T-cell (primary cell): ENCODE data around the gene RAB6B. TPM values are rescaled to one million over a fixed set of nuclear protein-coding genes. Genes with fewer than 3 reads are reported as not detected.

Experiments used
- ATAC-seq, 4 experiments: fragments of 200-7000 bp in 3 of 4; fragments of 150-1000 bp in 1 of 4; cut with Tn5 transposase; replicated peaks in 1 of 4; 1 replicate in 3 of 4; 2 replicates in 1 of 4; pipeline ENCODE4 v1.10.0; 2021; ENCODE audit warnings: moderate library complexity in 3 of 4, mild to moderate bottlenecking in 2 of 4, moderate number of reproducible peaks in 1 of 4
- CTCF ChIA-PET, 2 donors: fragments of 300-600 bp; sonication (Branson Sonifier 250); formaldehyde crosslinking; loops; one replicate each; lab custom pipeline; 2022; ENCODE audit warnings: antibody characterized with exemption in 2 of 2; lab: Charles Lee
- POLR2A ChIA-PET, 2 donors: fragments of 300-600 bp; sonication (Branson Sonifier 250); formaldehyde crosslinking; loops; one replicate each; lab custom pipeline; 2022; ENCODE audit warnings: antibody characterized with exemption in 2 of 2; lab: Charles Lee
- DNase-seq, 35 experiments: peaks; one replicate each; pipeline versions ENCODE4 v3.0.0 to v3.0.0-alpha.2; 2013 to 2023
- H3K27ac ChIP-seq: one replicate; pipeline ENCODE4 v1.5.1; 2013; ENCODE audit warnings: low read length
- H3K27me3 ChIP-seq, 2 experiments: replicated peaks in 1 of 2; 1 replicate in 1 of 2; 2 replicates in 1 of 2; pipeline versions ENCODE4 v1.6.1 to v1.7.0; 2013; ENCODE audit warnings: low read length in 1 of 2, mixed read lengths in 1 of 2; ENCODE audit not compliant: control insufficient read depth in 2 of 2, insufficient read depth in 2 of 2; ENCODE audit errors: extremely low read depth in 1 of 2
- H3K36me3 ChIP-seq, 2 donors: 1 replicate in 1 of 2; 2 replicates in 1 of 2; pipeline versions ENCODE4 v1.6.1 to v1.7.0; 2013; ENCODE audit warnings: low read length in 1 of 2; ENCODE audit not compliant: control insufficient read depth in 2 of 2, insufficient read depth in 1 of 2; ENCODE audit errors: extremely low read depth in 1 of 2
- H3K4me1 ChIP-seq, 2 experiments: 1 replicate in 1 of 2; 2 replicates in 1 of 2; pipeline versions ENCODE4 v1.6.1 to v1.7.0; 2013; ENCODE audit warnings: low read length in 2 of 2, mixed read lengths in 1 of 2; ENCODE audit not compliant: insufficient read depth in 2 of 2, control insufficient read depth in 1 of 2; ENCODE audit errors: extremely low read depth in 1 of 2
- H3K4me3 ChIP-seq, 2 donors: 1 replicate in 1 of 2; 2 replicates in 1 of 2; pipeline versions ENCODE4 v1.5.1 to v1.7.0; 2013; ENCODE audit warnings: mild to moderate bottlenecking in 2 of 2, low read length in 1 of 2, moderate library complexity in 1 of 2; ENCODE audit not compliant: control insufficient read depth in 1 of 2; ENCODE audit errors: extremely low read depth in 1 of 2
- H3K9me3 ChIP-seq: 2 replicates; pipeline ENCODE4 v1.7.0; 2013
- H3K27ac Mint-ChIP-seq, 2 donors: one replicate each; pipeline ENCODE4 v1.8.0; 2020 to 2021; ENCODE audit warnings: mild to moderate bottlenecking in 2 of 2, mixed read lengths in 2 of 2
- H3K27me3 Mint-ChIP-seq, 2 donors: one replicate each; pipeline ENCODE4 v1.8.0; 2021 to 2022; ENCODE audit warnings: mixed read lengths in 2 of 2
- H3K36me3 Mint-ChIP-seq: one replicate; pipeline ENCODE4 v1.8.0; 2021; ENCODE audit warnings: mixed read lengths
- H3K4me1 Mint-ChIP-seq, 3 donors: one replicate each; pipeline ENCODE4 v1.8.0; 2020 to 2022; ENCODE audit warnings: mixed read lengths in 3 of 3, mild to moderate bottlenecking in 1 of 3
- H3K4me3 Mint-ChIP-seq, 3 donors: one replicate each; pipeline ENCODE4 v1.8.0; 2020 to 2022; ENCODE audit warnings: mild to moderate bottlenecking in 3 of 3, mixed read lengths in 3 of 3, moderate library complexity in 3 of 3
- H3K9me3 Mint-ChIP-seq, 3 donors: one replicate each; pipeline ENCODE4 v1.8.0; 2020 to 2022; ENCODE audit warnings: mixed read lengths in 3 of 3
- WGBS: methylation state at CpG from one replicate; pipeline ENCODE4 v1.1.5; 2013; ENCODE audit warnings: missing lambda C conversion rate; ENCODE audit not compliant: insufficient coverage; 5-methylcytosine and 5-hydroxymethylcytosine counted together
- total RNA-seq, 35 experiments: library from RNA in 6 of 35; stranded (reverse) in 6 of 35; fragments of 120-200 nt in 1 of 35; gene quantifications; one replicate each; pipeline versions ENCODE4 v1.2.1 to v1.2.4 and lab custom pipeline; 2013 to 2026

Gene RAB6B
- total RNA-seq, 5 donors from 2014 or later (not counting 1 experiment from before 2014, with no cell fraction given) = 0.23 to 2.4 (median 0.76) TPM

GRCh38 chr3:133940536-133940935, 44.9 kb upstream of the RAB6B start:
- H3K4me1 Mint-ChIP-seq = peaks cover 5 to 17% (median 11%) of the 10 kb centered on the region in 3 donors
- no peak overlapping the region for H3K4me3 Mint-ChIP-seq
- Histone ChIP-seq H3K9me3 (no peaks in the 10 kb centered on the region), H3K4me3 (no peak overlapping the region), H3K27me3 (peaks cover 0 to 13% of the 10 kb centered on the region in 2 experiments), H3K4me1 (peaks cover 0 to 6% of the 10 kb centered on the region in 2 experiments), H3K27ac (no peak overlapping the region), H3K36me3 (no peaks in the 10 kb centered on the region)
- H3K27me3 Mint-ChIP-seq = peaks cover 0 to 9% of the 10 kb centered on the region in 2 donors
- ChIA-PET CTCF (no interaction called here), POLR2A (no interaction called here)
- ATAC-seq (no peak), DNase-seq (no peak)
- H3K9me3 Mint-ChIP-seq = no peaks in the 10 kb centered on the region
- H3K36me3 Mint-ChIP-seq = no peaks in the 10 kb centered on the region
- no peak overlapping the region for H3K27ac Mint-ChIP-seq
- 90% methylated on average over 9 of the region's 10 CpGs for whole genome bisulfite sequencing

- DNase-seq (no peak), ATAC-seq (no peak)
- Mint-ChIP-seq H3K36me3 (no peaks in the 10 kb centered on the region), H3K27ac (no peak overlapping the region), H3K4me3 (no peak overlapping the region), H3K27me3 (peaks cover 0 to 12% of the 10 kb centered on the region in 2 donors), H3K4me1 (peaks cover 5 to 17% (median 11%) of the 10 kb centered on the region in 3 donors), H3K9me3 (no peaks in the 10 kb centered on the region)
- H3K27me3 ChIP-seq = peaks cover 0 to 23% of the 10 kb centered on the region in 2 experiments
- no peak overlapping the region for H3K27ac ChIP-seq
- H3K36me3 ChIP-seq = no peaks in the 10 kb centered on the region
- H3K4me1 ChIP-seq = peaks cover 0 to 6% of the 10 kb centered on the region in 2 experiments
- H3K9me3 ChIP-seq = no peaks in the 10 kb centered on the region
- WGBS = 30% methylated on average over 1 of the region's 1 CpG
- ChIA-PET CTCF (interaction anchor here in 1 of 2 donors (0.6 kb wide), 1 partner anchor 567 kb away, joined by 3 read pairs; no protein-coding TSS in a partner anchor), POLR2A (no interaction called here)
- H3K4me3 ChIP-seq = no peak overlapping the region
Measured at GRCh38 chr3:133939463-133939835, 43.8 kb upstream of the RAB6B start.

- DNase-seq = no peak
- Histone ChIP-seq H3K27me3 (peaks cover 0 to 28% of the 10 kb centered on the region in 2 experiments), H3K4me1 (peaks cover 0 to 6% of the 10 kb centered on the region in 2 experiments), H3K27ac (no peak overlapping the region), H3K36me3 (no peaks in the 10 kb centered on the region), H3K4me3 (no peak overlapping the region), H3K9me3 (no peaks in the 10 kb centered on the region)
- Mint-ChIP-seq H3K36me3 (no peaks in the 10 kb centered on the region), H3K27me3 (peaks cover 0 to 11% of the 10 kb centered on the region in 2 donors), H3K4me1 (peaks cover 5 to 14% (median 9%) of the 10 kb centered on the region in 3 donors), H3K4me3 (no peak overlapping the region), H3K9me3 (no peaks in the 10 kb centered on the region), H3K27ac (no peak overlapping the region)
- no CpG with 5 or more reads among the region's 2 CpGs for WGBS
- ATAC-seq = no peak
- ChIA-PET CTCF (interaction anchor here in 1 of 2 donors (0.6 kb wide), 1 partner anchor 567 kb away, joined by 3 read pairs; no protein-coding TSS in a partner anchor), POLR2A (interaction anchor here in 1 of 2 donors (0.6 kb wide), 1 partner anchor 66 kb away, joined by 3 read pairs; no protein-coding TSS in a partner anchor)
Measured at GRCh38 chr3:133938770-133939462, 43.2 kb upstream of the RAB6B start.

- ATAC-seq (no peak), DNase-seq (no peak)
- Mint-ChIP-seq H3K4me3 (no peak overlapping the region), H3K9me3 (no peaks in the 10 kb centered on the region), H3K36me3 (no peaks in the 10 kb centered on the region), H3K27me3 (peaks cover 0 to 9% of the 10 kb centered on the region in 2 donors), H3K4me1 (peaks cover 5 to 9% (median 6%) of the 10 kb centered on the region in 3 donors), H3K27ac (no peak overlapping the region)
- H3K9me3 ChIP-seq = no peaks in the 10 kb centered on the region
- ChIA-PET CTCF (no interaction called here), POLR2A (no interaction called here)
- H3K27ac ChIP-seq = no peak overlapping the region
- 83% methylated on average over 8 of the region's 10 CpGs for WGBS
- no peaks in the 10 kb centered on the region for H3K36me3 ChIP-seq
- peaks cover 0 to 29% of the 10 kb centered on the region in 2 experiments for H3K27me3 ChIP-seq
- H3K4me1 ChIP-seq = peaks cover 0 to 6% of the 10 kb centered on the region in 2 experiments
- H3K4me3 ChIP-seq = no peak overlapping the region
Measured at GRCh38 chr3:133937756-133938601, 42.3 kb upstream of the RAB6B start.

- Mint-ChIP-seq H3K4me1 (peaks cover 0 to 2% (median under 1%) of the 10 kb centered on the region in 3 donors), H3K4me3 (no peak overlapping the region), H3K27ac (no peak overlapping the region), H3K27me3 (peaks cover 0 to 4% of the 10 kb centered on the region in 2 donors), H3K36me3 (no peaks in the 10 kb centered on the region), H3K9me3 (no peaks in the 10 kb centered on the region)
- peaks cover 0 to 26% of the 10 kb centered on the region in 2 experiments for H3K27me3 ChIP-seq
- ATAC-seq = no peak
- POLR2A ChIA-PET = no interaction called here
- no peaks in the 10 kb centered on the region for H3K9me3 ChIP-seq
- no peaks in the 10 kb centered on the region for H3K4me1 ChIP-seq
- H3K27ac ChIP-seq = no peak overlapping the region
- no peak overlapping the region for H3K4me3 ChIP-seq
- no peak for DNase-seq
- H3K36me3 ChIP-seq = no peaks in the 10 kb centered on the region
- 78% methylated on average over 5 of the region's 8 CpGs for WGBS
- CTCF ChIA-PET = no interaction called here
Measured at GRCh38 chr3:133937061-133937686, 41.5 kb upstream of the RAB6B start.
